Liver (tissue), 9 donors: ENCODE data around the gene DUSP16. TPM values are rescaled to one million over a fixed set of nuclear protein-coding genes. Genes with fewer than 3 reads are reported as not detected.

Experiments
- DNase-seq: peaks from one replicate; pipeline ENCODE4 v3.0.0-alpha.2; 2017; ENCODE audit warnings: low spot score
- H3K27ac ChIP-seq, 2 donors: one replicate each; pipeline ENCODE4 v1.7.0; 2013; ENCODE audit warnings: inconsistent platforms in 2 of 2, low read length in 2 of 2, control low read depth in 1 of 2, low read depth in 1 of 2, mild to moderate bottlenecking in 1 of 2
- H3K27me3 ChIP-seq, 4 donors: one replicate each; pipeline versions ENCODE4 v1.6.1 to v1.7.0; 2013; ENCODE audit warnings: low read length in 3 of 4, inconsistent platforms in 1 of 4, mild to moderate bottlenecking in 1 of 4, moderate library complexity in 1 of 4; ENCODE audit not compliant: control insufficient read depth in 4 of 4, insufficient read depth in 4 of 4
- H3K36me3 ChIP-seq, 4 donors: one replicate each; pipeline versions ENCODE4 v1.6.1 to v1.7.0; 2013; ENCODE audit warnings: low read length in 3 of 4, mild to moderate bottlenecking in 3 of 4, low read depth in 1 of 4, moderate library complexity in 1 of 4; ENCODE audit not compliant: control insufficient read depth in 4 of 4, insufficient read depth in 3 of 4
- H3K4me1 ChIP-seq, 4 donors: one replicate each; pipeline versions ENCODE4 v1.6.1 to v1.7.0; 2013; ENCODE audit warnings: low read length in 3 of 4, mild to moderate bottlenecking in 3 of 4, moderate library complexity in 1 of 4; ENCODE audit not compliant: control insufficient read depth in 4 of 4, insufficient read depth in 4 of 4
- H3K4me3 ChIP-seq, 3 donors: one replicate each; pipeline versions ENCODE4 v1.6.1 to v1.7.0; 2013; ENCODE audit warnings: low read length in 3 of 3, control low read depth in 1 of 3, low read depth in 1 of 3, mild to moderate bottlenecking in 1 of 3
- H3K9ac ChIP-seq, 2 donors: one replicate each; pipeline ENCODE4 v1.7.0; 2013; ENCODE audit warnings: low read length in 2 of 2, mild to moderate bottlenecking in 2 of 2, moderate library complexity in 2 of 2, control low read depth in 1 of 2, low read depth in 1 of 2
- H3K9me3 ChIP-seq, 4 donors: one replicate each; pipeline versions ENCODE4 v1.6.1 to v1.7.0; 2013; ENCODE audit warnings: low read length in 3 of 4; ENCODE audit not compliant: control insufficient read depth in 4 of 4
- CTCF ChIP-seq: fragments of 150-350 bp; IDR thresholded peaks from 2 replicates; pipeline ENCODE4 v1.5.1; 2017; ENCODE audit warnings: improper control_type of control experiment, low read depth, low read length; ENCODE audit not compliant: missing input control
- EGR1 ChIP-seq, 2 donors: IDR thresholded peaks; 2 replicates each; pipeline ENCODE4 v1.6.1; 2016 to 2018; ENCODE audit warnings: antibody characterized with exemption in 2 of 2, low read depth in 2 of 2
- FOXA1 ChIP-seq: IDR thresholded peaks from 2 replicates; pipeline ENCODE4 v1.6.1; 2016; ENCODE audit warnings: antibody characterized with exemption
- FOXA2 ChIP-seq: IDR thresholded peaks from 2 replicates; pipeline ENCODE4 v1.6.1; 2016; ENCODE audit warnings: antibody characterized with exemption
- GABPA ChIP-seq, 2 donors: IDR thresholded peaks in 1 of 2; conservative IDR thresholded peaks in 1 of 2; 2 replicates each; pipeline ENCODE4 v1.6.1; 2016; ENCODE audit warnings: antibody characterized with exemption in 2 of 2, mild to moderate bottlenecking in 1 of 2, moderate library complexity in 1 of 2
- HNF4A ChIP-seq, 2 donors: conservative IDR thresholded peaks; 2 replicates each; pipeline ENCODE4 v1.6.1; 2016; ENCODE audit warnings: antibody characterized with exemption in 2 of 2, mild to moderate bottlenecking in 2 of 2
- HNF4G ChIP-seq: IDR thresholded peaks from 2 replicates; pipeline ENCODE4 v1.6.1; 2016; ENCODE audit warnings: antibody characterized with exemption
- JUND ChIP-seq, 2 donors: IDR thresholded peaks; 2 replicates each; pipeline ENCODE4 v1.6.1; 2016; ENCODE audit warnings: antibody characterized with exemption in 2 of 2
- NR2F2 ChIP-seq: IDR thresholded peaks from 2 replicates; pipeline ENCODE4 v1.6.1; 2016; ENCODE audit warnings: antibody characterized with exemption
- RAD21 ChIP-seq, 2 donors: IDR thresholded peaks; 2 replicates each; pipeline ENCODE4 v1.6.1; 2016; ENCODE audit warnings: antibody characterized with exemption in 2 of 2, mild to moderate bottlenecking in 2 of 2
- REST ChIP-seq: IDR thresholded peaks from 2 replicates; pipeline ENCODE4 v1.6.1; 2016; ENCODE audit warnings: antibody characterized with exemption, mild to moderate bottlenecking
- RXRA ChIP-seq, 2 donors: IDR thresholded peaks; 2 replicates each; pipeline ENCODE4 v1.6.1; 2017 to 2018; ENCODE audit warnings: antibody characterized with exemption in 2 of 2, mild to moderate bottlenecking in 1 of 2
- SP1 ChIP-seq: IDR thresholded peaks from 2 replicates; pipeline ENCODE4 v1.6.1; 2018; ENCODE audit warnings: antibody characterized with exemption, mild to moderate bottlenecking
- TAF1 ChIP-seq: conservative IDR thresholded peaks from 2 replicates; pipeline ENCODE4 v1.6.1; 2016; ENCODE audit warnings: antibody characterized with exemption, mild to moderate bottlenecking
- YY1 ChIP-seq: IDR thresholded peaks from 2 replicates; pipeline ENCODE4 v1.6.1; 2016; ENCODE audit warnings: antibody characterized with exemption, mild to moderate bottlenecking
- ZBTB33 ChIP-seq: IDR thresholded peaks from 2 replicates; pipeline ENCODE4 v1.6.1; 2016; ENCODE audit warnings: antibody characterized with exemption
- WGBS: extraction: QIAGEN DNeasy Blood & Tissue Kit; methylation state at CpG from one replicate; pipeline ENCODE4 v1.1.7; 2013; 5-methylcytosine and 5-hydroxymethylcytosine counted together
- polyA plus RNA-seq, 2 donors: library from polyadenylated mRNA; stranded (reverse) in 1 of 2; unstranded in 1 of 2; fragments of 200-250 nt in 1 of 2; fragments of >200 nt in 1 of 2; fragmentation: Nextera tagmentation in 1 of 2; extraction: Ambion mirVana in 1 of 2; gene quantifications; one replicate each; pipeline versions ENCODE4 v1.2.1 to v1.2.3, GENCODE V29; 2013 to 2015
- total RNA-seq, 2 donors: library from RNA; depleted of rRNA; stranded (reverse); fragments of >200 nt; gene quantifications; one replicate each; pipeline ENCODE4 v1.2.3, GENCODE V29; 2014
- TF ChIP-seq, protein P1 (sequence below): IDR thresholded peaks from 2 replicates; pipeline ENCODE4 v1.6.1; 2016; ENCODE audit warnings: antibody characterized with exemption
- TF ChIP-seq, protein P2 (sequence below): IDR thresholded peaks from 2 replicates; pipeline ENCODE4 v1.6.1; 2016; ENCODE audit warnings: antibody characterized with exemption
- donor health status: healthy.
- donor health status: healthy.
- donor health status: healthy.
- donor health status: healthy.
- donor health status: healthy.

Gene DUSP16
- total and polyA plus RNA-seq, 4 donors, result 7.8 to 56.4 (median 19.1) TPM

GRCh38 chr12:12612358-12612757 lies 49.7 kb upstream of the DUSP16 start:
- peak overlapping the region; percentile 95 to 98 for H3K27ac ChIP-seq
- H3K9ac ChIP-seq, result peak overlapping the region; percentile 88 to 96
- DNase-seq, result no peak
- peak in 1 of 2 donors; percentile 42 for TF ChIP-seq HNF4A (conservative IDR thresholded peaks at IDR 0.05)
- peak; percentile 53 for TF ChIP-seq SP1
- no peak for TF ChIP-seq EGR1 (IDR thresholded peaks at IDR 0.05; ENCODE audit: low read depth in 2 of 2)
- H3K4me1 ChIP-seq, result peaks cover 6 to 18% (median 11%) of the 10 kb centered on the region in 4 donors
- H3K4me3 ChIP-seq, result peak overlapping the region; percentile 74 to 92 (median 80)
- H3K36me3 ChIP-seq, result no peaks in the 10 kb centered on the region
- H3K27me3 ChIP-seq, result no peaks in the 10 kb centered on the region
- no peaks in the 10 kb centered on the region for H3K9me3 ChIP-seq
- under 1% methylated on average over 7 of the region's 7 CpGs for WGBS

DNA sequence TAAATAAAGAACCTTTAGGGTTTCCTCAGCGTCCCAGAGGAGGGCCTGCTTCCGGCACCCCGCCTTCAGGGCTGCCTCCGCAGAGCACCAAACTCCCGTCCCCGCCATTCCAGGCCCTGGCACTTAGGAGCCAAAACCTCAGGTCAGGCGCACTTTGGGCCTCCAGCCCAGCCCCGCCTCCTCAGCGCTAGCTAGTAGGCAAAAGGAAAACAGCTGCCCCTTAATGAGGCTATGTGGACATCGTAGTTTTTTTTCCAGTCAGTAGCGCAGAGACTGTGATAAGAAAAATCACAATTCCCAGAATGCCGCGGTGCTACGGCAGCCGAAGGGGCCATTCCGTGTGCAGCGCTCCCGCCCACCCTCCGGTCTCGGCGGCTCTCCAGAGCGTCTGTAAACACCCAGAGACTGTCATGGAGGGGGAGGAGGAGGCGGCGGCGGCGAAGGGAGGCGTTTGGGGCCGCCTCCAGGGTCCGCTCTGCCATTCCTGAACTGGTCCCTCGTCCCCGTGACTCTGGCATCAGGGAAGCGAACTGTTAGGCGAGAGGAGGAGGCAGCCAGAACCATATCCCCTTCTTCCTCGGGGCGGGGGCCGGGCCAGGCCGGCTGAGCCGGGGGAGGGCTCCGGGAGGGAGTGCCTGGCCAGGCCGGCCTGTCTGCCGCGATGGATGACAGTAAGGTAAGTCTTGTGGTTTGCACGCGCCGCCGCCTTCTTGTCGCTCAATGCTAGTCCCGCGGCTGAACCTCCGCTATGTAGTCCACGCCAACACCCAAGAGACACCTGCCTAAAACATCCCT lies 49.0 kb upstream of the DUSP16 start, which contains the start of gene CREBL2:
Gene CREBL2 (plus strand): TSS at position 365 of the 795 bp plus-strand sequence. CDS start 297 bp downstream, at position 662.
- Histone ChIP-seq H3K9me3 (no peaks in the 10 kb centered on the region), H3K36me3 (no peaks in the 10 kb centered on the region), H3K27me3 (no peaks in the 10 kb centered on the region), H3K4me3 (peak within 1 kb of the TSS; percentile 74 to 92 (median 80)), H3K27ac (peak within 1 kb of the TSS; percentile 95 to 98), H3K9ac (peak within 1 kb of the TSS; percentile 88 to 96), H3K4me1 (peaks cover 6 to 18% (median 11%) of the 10 kb centered on the region in 4 donors)
- TF ChIP-seq, protein P1, sequence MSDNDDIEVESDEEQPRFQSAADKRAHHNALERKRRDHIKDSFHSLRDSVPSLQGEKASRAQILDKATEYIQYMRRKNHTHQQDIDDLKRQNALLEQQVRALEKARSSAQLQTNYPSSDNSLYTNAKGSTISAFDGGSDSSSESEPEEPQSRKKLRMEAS, result peak; percentile 95
- peak; percentile 98 for TF ChIP-seq ZBTB33
- no peak for TF ChIP-seq HNF4G
- TF ChIP-seq FOXA2, result peak; percentile 90
- peak; percentile 85 to 97 for TF ChIP-seq EGR1 (IDR thresholded peaks at IDR 0.05; ENCODE audit: low read depth in 2 of 2)
- peak in 1 of 2 donors; percentile 69 for TF ChIP-seq GABPA (IDR thresholded peaks at IDR 0.05 in 1 of 2, conservative IDR thresholded peaks at IDR 0.05 in 1 of 2)
- TF ChIP-seq CTCF, result peak; percentile 0
- peak; percentile 93 for TF ChIP-seq REST
- TF ChIP-seq, protein P2, sequence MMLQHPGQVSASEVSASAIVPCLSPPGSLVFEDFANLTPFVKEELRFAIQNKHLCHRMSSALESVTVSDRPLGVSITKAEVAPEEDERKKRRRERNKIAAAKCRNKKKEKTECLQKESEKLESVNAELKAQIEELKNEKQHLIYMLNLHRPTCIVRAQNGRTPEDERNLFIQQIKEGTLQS, result peak; percentile 87
- TF ChIP-seq RXRA (IDR thresholded peaks at IDR 0.05), result peak; percentile 84 to 86
- peak; percentile 51 for TF ChIP-seq TAF1
- TF ChIP-seq HNF4A (conservative IDR thresholded peaks at IDR 0.05), result peak; percentile 72 to 76
- peak; percentile 63 to 70 for TF ChIP-seq RAD21 (IDR thresholded peaks at IDR 0.05)
- TF ChIP-seq FOXA1, result peak; percentile 93
- TF ChIP-seq JUND (IDR thresholded peaks at IDR 0.05), result peak; percentile 71 to 80
- TF ChIP-seq SP1, result peak; percentile 96
- TF ChIP-seq YY1, result peak; percentile 97
- peak; percentile 85 for TF ChIP-seq NR2F2
- under 1% methylated on average over 51 of the region's 51 CpGs for WGBS
- peak; percentile 92 for DNase-seq
